ENCODE measurements around the gene POLR3A. TPM values are rescaled to one million over a fixed set of nuclear protein-coding genes. Genes with fewer than 3 reads are reported as not detected.

Gene POLR3A
- total RNA-seq, 2 experiments from 2014 or later, result 26.7 to 27.1 TPM

- POLR2A ChIA-PET, result no interaction called here
- CTCF ChIA-PET, result no interaction called here
These were observed 20.5 kb upstream of the POLR3A start for GRCh38 chr10:78049851-78050250.

GRCh38 chr10:78047314-78047891 is 18.1 kb upstream of the POLR3A start:
- POLR2A ChIA-PET, result no interaction called here

GRCh38 chr10:78046711-78047269 is 17.5 kb upstream of the POLR3A start:
- POLR2A ChIA-PET, result no interaction called here
- CTCF ChIA-PET, result interaction anchor here (0.7 to 2.7 kb wide), 8 partner anchors 10 to 1223 kb away, joined by 3 to 10 read pairs (median 3); no protein-coding TSS in a partner anchor

More at GRCh38 chr10:78047314-78047891, 18.1 kb upstream of the POLR3A start:
- CTCF ChIA-PET, result interaction anchor here (0.7 to 2.7 kb wide), 7 partner anchors 9 to 1148 kb away, joined by 3 to 10 read pairs (median 3); no protein-coding TSS in a partner anchor

GRCh38 chr10:78045856-78046255 is 16.5 kb upstream of the POLR3A start:
- ChIA-PET POLR2A (interaction anchor here (0.7 to 1.5 kb wide), 3 partner anchors 10 to 1196 kb away, joined by 3 to 4 read pairs (median 3); no protein-coding TSS in a partner anchor), CTCF (interaction anchor here (0.7 to 2.7 kb wide), 4 partner anchors 17 to 1224 kb away, joined by 3 to 7 read pairs (median 3); no protein-coding TSS in a partner anchor)

- CTCF ChIA-PET, result no interaction called here
These were observed 15.9 kb upstream of the POLR3A start for GRCh38 chr10:78045237-78045636.

GRCh38 chr10:78044699-78045098 is 15.4 kb upstream of the POLR3A start:
- POLR2A ChIA-PET, result interaction anchor here (0.7 kb wide), 1 partner anchor 254 kb away, joined by 3 read pairs; no protein-coding TSS in a partner anchor
- CTCF ChIA-PET, result no interaction called here

More at GRCh38 chr10:78045237-78045636, 15.9 kb upstream of the POLR3A start:
- POLR2A ChIA-PET, result interaction anchor here (0.7 to 1.5 kb wide), 4 partner anchors 9 to 1196 kb away, joined by 3 to 4 read pairs (median 3); no protein-coding TSS in a partner anchor

- CTCF ChIA-PET, result no interaction called here
- POLR2A ChIA-PET, result no interaction called here
These were observed 14.9 kb upstream of the POLR3A start for GRCh38 chr10:78044179-78044578.

- CTCF ChIA-PET, result interaction anchor here (0.9 kb wide), 1 partner anchor 1152 kb away, joined by 3 read pairs; no protein-coding TSS in a partner anchor
These were observed 13.4 kb upstream of the POLR3A start for GRCh38 chr10:78042752-78043104.

GRCh38 chr10:78042058-78042751 is 12.9 kb upstream of the POLR3A start:
- CTCF ChIA-PET, result interaction anchor here (0.9 kb wide), 1 partner anchor 1153 kb away, joined by 3 read pairs; no protein-coding TSS in a partner anchor
- POLR2A ChIA-PET, result interaction anchor here (0.6 to 0.9 kb wide), 4 partner anchors 9 to 591 kb away, joined by 3 to 8 read pairs (median 4); partner anchors contain the start of genes POLR3A and RPS24

More at GRCh38 chr10:78042752-78043104, 13.4 kb upstream of the POLR3A start:
- POLR2A ChIA-PET, result interaction anchor here (0.6 to 0.7 kb wide), 2 partner anchors 9 to 591 kb away, joined by 3 read pairs; partner anchors contain the start of gene RPS24

GRCh38 chr10:78041170-78042057 is 12.1 kb upstream of the POLR3A start:
- POLR2A ChIA-PET, result interaction anchor here (0.6 to 0.9 kb wide), 3 partner anchors 11 to 1028 kb away, joined by 4 to 8 read pairs (median 4); partner anchors contain the start of gene POLR3A
- CTCF ChIA-PET, result interaction anchor here (0.9 kb wide), 1 partner anchor 1154 kb away, joined by 3 read pairs; no protein-coding TSS in a partner anchor

- ChIA-PET POLR2A (interaction anchor here (0.6 kb wide), 1 partner anchor 407 kb away, joined by 3 read pairs; no protein-coding TSS in a partner anchor), CTCF (no interaction called here)
These were observed 10.4 kb upstream of the POLR3A start for GRCh38 chr10:78039743-78040142.

- ChIA-PET CTCF (no interaction called here), POLR2A (no interaction called here)
These were observed 9.7 kb upstream of the POLR3A start for GRCh38 chr10:78038791-78039547.

- POLR2A ChIA-PET, result no interaction called here
These were observed 8.8 kb upstream of the POLR3A start for GRCh38 chr10:78038105-78038504.

GRCh38 chr10:78035933-78036583 is 6.7 kb upstream of the POLR3A start:
- POLR2A ChIA-PET, result interaction anchor here (1.3 kb wide), 1 partner anchor 10 kb away, joined by 3 read pairs; no protein-coding TSS in a partner anchor
- CTCF ChIA-PET, result interaction anchor here (0.8 to 1.7 kb wide), 3 partner anchors 9 to 1159 kb away, joined by 3 to 7 read pairs (median 5); no protein-coding TSS in a partner anchor

More at GRCh38 chr10:78038105-78038504, 8.8 kb upstream of the POLR3A start:
- CTCF ChIA-PET, result no interaction called here

- CTCF ChIA-PET, result interaction anchor here (1.5 to 1.7 kb wide), 2 partner anchors 12 to 1160 kb away, joined by 5 to 7 read pairs; no protein-coding TSS in a partner anchor
- POLR2A ChIA-PET, result no interaction called here
These were observed 6.1 kb upstream of the POLR3A start for GRCh38 chr10:78035437-78035836.

GRCh38 chr10:78035025-78035424 is 5.7 kb upstream of the POLR3A start:
- POLR2A ChIA-PET, result no interaction called here
- CTCF ChIA-PET, result no interaction called here
